H9 (cell line): ENCODE results near the gene DCAF4. TPM values are rescaled to one million over a fixed set of nuclear protein-coding genes. Genes with fewer than 3 reads are reported as not detected.

Experiments
- DNase-seq: peaks from one replicate; pipeline ENCODE4 v3.0.0-alpha.2; 2017
- H2AFZ ChIP-seq: one replicate; pipeline ENCODE4 v1.6.1; 2013; ENCODE audit warnings: mild to moderate bottlenecking, low read length, control low read depth, moderate library complexity
- H2AK5ac ChIP-seq: 2 replicates; pipeline ENCODE4 v1.6.1; 2013; ENCODE audit warnings: low read length, control low read depth, mixed read lengths; ENCODE audit not compliant: insufficient read length
- H2BK120ac ChIP-seq: one replicate; pipeline ENCODE4 v1.6.1; 2013; ENCODE audit warnings: low read depth, mild to moderate bottlenecking, low read length, control low read depth, inconsistent platforms; ENCODE audit not compliant: poor library complexity, severe bottlenecking
- H2BK12ac ChIP-seq: 2 replicates; pipeline ENCODE4 v1.6.1; 2013; ENCODE audit warnings: low read length, control low read depth, mixed read lengths, low read depth; ENCODE audit not compliant: insufficient read length
- H2BK15ac ChIP-seq: 2 replicates; pipeline ENCODE4 v1.6.1; 2013; ENCODE audit warnings: low read depth, low read length, control low read depth
- H2BK20ac ChIP-seq: one replicate; pipeline ENCODE4 v1.6.1; 2013; ENCODE audit warnings: low read depth, mild to moderate bottlenecking, low read length, control low read depth, inconsistent platforms; ENCODE audit not compliant: poor library complexity, severe bottlenecking
- H2BK5ac ChIP-seq: 2 replicates; pipeline ENCODE4 v1.6.1; 2013; ENCODE audit warnings: low read length, control low read depth, mixed read lengths; ENCODE audit not compliant: insufficient read length
- H3K14ac ChIP-seq: 2 replicates; pipeline ENCODE4 v1.6.1; 2013; ENCODE audit warnings: low read length, control low read depth; ENCODE audit not compliant: insufficient read depth
- H3K18ac ChIP-seq: 2 replicates; pipeline ENCODE4 v1.6.1; 2013; ENCODE audit warnings: low read depth, mild to moderate bottlenecking, mixed read lengths, low read length, control low read depth; ENCODE audit not compliant: insufficient read length
- H3K23ac ChIP-seq: 2 replicates; pipeline ENCODE4 v1.6.1; 2013; ENCODE audit warnings: low read length, control low read depth, mixed read lengths, low read depth; ENCODE audit not compliant: insufficient read length
- H3K23me2 ChIP-seq: 2 replicates; pipeline ENCODE4 v1.6.1; 2013; ENCODE audit warnings: low read depth, mild to moderate bottlenecking, mixed read lengths, low read length, control low read depth; ENCODE audit not compliant: insufficient read length, poor library complexity, severe bottlenecking
- H3K27ac ChIP-seq: 2 replicates; pipeline ENCODE4 v1.5.1; 2013; ENCODE audit warnings: low read length, control low read depth, mixed read lengths, low read depth; ENCODE audit not compliant: insufficient read length
- H3K27me3 ChIP-seq: 2 replicates; pipeline ENCODE4 v1.6.1; 2013; ENCODE audit warnings: low read length, control low read depth, inconsistent platforms; ENCODE audit not compliant: insufficient read depth
- H3K4ac ChIP-seq: 2 replicates; pipeline ENCODE4 v1.6.1; 2013; ENCODE audit warnings: low read depth, mild to moderate bottlenecking, control low read depth, inconsistent platforms, low read length, moderate library complexity
- H3K4me1 ChIP-seq: 2 replicates; pipeline ENCODE4 v1.6.1; 2013; ENCODE audit warnings: low read length, control low read depth, inconsistent platforms; ENCODE audit not compliant: insufficient read depth
- H3K4me2 ChIP-seq: 2 replicates; pipeline ENCODE4 v1.6.1; 2013; ENCODE audit warnings: low read length, control low read depth, mixed read lengths; ENCODE audit not compliant: insufficient read length, insufficient read depth
- H3K56ac ChIP-seq: 2 replicates; pipeline ENCODE4 v1.6.1; 2013; ENCODE audit warnings: low read depth, mild to moderate bottlenecking, mixed read lengths, low read length, control low read depth; ENCODE audit not compliant: insufficient read length
- H3K79me1 ChIP-seq: 2 replicates; pipeline ENCODE4 v1.6.1; 2013; ENCODE audit warnings: low read depth, mild to moderate bottlenecking, moderate library complexity, low read length, control low read depth, inconsistent platforms; ENCODE audit not compliant: insufficient read depth, poor library complexity, severe bottlenecking
- H3K79me2 ChIP-seq: 2 replicates; pipeline ENCODE4 v1.6.1; 2013; ENCODE audit warnings: low read length, control low read depth, inconsistent platforms; ENCODE audit not compliant: insufficient read depth
- H3K9ac ChIP-seq: 2 replicates; pipeline ENCODE4 v1.6.1; 2013; ENCODE audit warnings: low read length, control low read depth, mixed read lengths; ENCODE audit not compliant: insufficient read length; ENCODE audit errors: extremely low read depth
- H3K9me3 ChIP-seq: one replicate; pipeline ENCODE4 v1.6.1; 2013; ENCODE audit warnings: low read depth, low read length, inconsistent platforms; ENCODE audit not compliant: control insufficient read depth
- H3T11ph ChIP-seq: one replicate; pipeline ENCODE4 v1.6.1; 2013; ENCODE audit warnings: mild to moderate bottlenecking, low read length, control low read depth, inconsistent platforms
- H4K20me1 ChIP-seq: one replicate; pipeline ENCODE4 v1.6.1; 2013; ENCODE audit not compliant: control insufficient read depth, insufficient read length, insufficient read depth
- H4K5ac ChIP-seq: 2 replicates; pipeline ENCODE4 v1.6.1; 2013; ENCODE audit warnings: low read depth, mild to moderate bottlenecking, mixed read lengths, low read length, control low read depth; ENCODE audit not compliant: insufficient read length
- H4K8ac ChIP-seq: replicated peaks from 2 replicates; pipeline ENCODE4 v1.6.1; 2013; ENCODE audit warnings: low read length, control low read depth, mixed read lengths, low read depth; ENCODE audit not compliant: insufficient read length
- H4K91ac ChIP-seq: 2 replicates; pipeline ENCODE4 v1.6.1; 2013; ENCODE audit warnings: low read depth, mild to moderate bottlenecking, moderate library complexity, mixed read lengths, low read length, control low read depth; ENCODE audit not compliant: insufficient read length
- H3K27ac Mint-ChIP-seq, 3 experiments: 2 replicates in 2 of 3; 3 replicates in 1 of 3; pipeline ENCODE4 v1.8.0; 2020 to 2021; ENCODE audit warnings: mixed read lengths in 3 of 3, mild to moderate bottlenecking in 1 of 3, moderate library complexity in 1 of 3
- H3K27me3 Mint-ChIP-seq: 2 replicates; pipeline ENCODE4 v1.8.0; 2021; ENCODE audit warnings: low read depth, mild to moderate bottlenecking, moderate library complexity, mixed read lengths
- H3K36me3 Mint-ChIP-seq, 3 experiments: 2 replicates in 2 of 3; 3 replicates in 1 of 3; pipeline ENCODE4 v1.8.0; 2020 to 2021; ENCODE audit warnings: low read depth in 3 of 3, mixed read lengths in 3 of 3; ENCODE audit not compliant: insufficient read depth in 1 of 3
- H3K4me1 Mint-ChIP-seq, 2 experiments: 2 replicates each; pipeline ENCODE4 v1.8.0; 2020; ENCODE audit warnings: mixed read lengths in 2 of 2
- H3K4me3 Mint-ChIP-seq, 2 experiments: 2 replicates in 1 of 2; 3 replicates in 1 of 2; pipeline ENCODE4 v1.8.0; 2020 to 2021; ENCODE audit warnings: mild to moderate bottlenecking in 2 of 2, mixed read lengths in 2 of 2, moderate library complexity in 1 of 2
- H3K9me3 Mint-ChIP-seq, 2 experiments: 2 replicates in 1 of 2; 3 replicates in 1 of 2; pipeline ENCODE4 v1.8.0; 2020; ENCODE audit warnings: mild to moderate bottlenecking in 2 of 2, mixed read lengths in 2 of 2, moderate library complexity in 1 of 2
- WGBS: extraction: QIAGEN DNeasy Blood & Tissue Kit; methylation state at CpG from one replicate; pipeline ENCODE4 v1.1.7; 2013; ENCODE audit warnings: missing lambda C conversion rate, low lambda C conversion rate, mixed read lengths; ENCODE audit not compliant: insufficient read length; ENCODE audit errors: extremely low coverage; 5-methylcytosine and 5-hydroxymethylcytosine counted together
- total RNA-seq: library from RNA; stranded (reverse); gene quantifications from 2 replicates; pipeline ENCODE4 v1.2.1, GENCODE V29; 2021
- TF ChIP-seq, protein P1 (sequence below): fragments of 200-600 bp; sonication (generic); conservative IDR thresholded peaks from 3 replicates; pipeline ENCODE4 v1.8.0; 2021; ENCODE audit warnings: antibody characterized with exemption, mild to moderate bottlenecking

DCAF4 gene
- total RNA-seq, 1 experiment from 2014 or later: 32.0 TPM

GRCh38 chr14:73007835-73008234 lies 81.6 kb downstream of the DCAF4 start:
- Histone ChIP-seq H2BK120ac (no peak overlapping the region), H3K4ac (no peak overlapping the region), H4K91ac (no peak overlapping the region), H3K9ac (no peak overlapping the region), H2BK20ac (no peak overlapping the region), H3K4me1 (no peaks in the 10 kb centered on the region; the same call in 1 of the 2 replicates), H2BK5ac (no peak overlapping the region), H2BK15ac (no peak overlapping the region), H2AK5ac (no peak overlapping the region), H3K79me2 (no peaks in the 10 kb centered on the region), H3K23me2 (no peaks in the 10 kb centered on the region), H3T11ph (no peak overlapping the region), H3K14ac (no peak overlapping the region), H3K27me3 (no peaks in the 10 kb centered on the region), H4K20me1 (no peaks in the 10 kb centered on the region), H3K9me3 (no peaks in the 10 kb centered on the region), H4K8ac (no peak overlapping the region), H3K23ac (no peak overlapping the region), H3K79me1 (no peaks in the 10 kb centered on the region), H3K4me2 (no peak overlapping the region), H3K18ac (no peak overlapping the region), H2BK12ac (no peak overlapping the region), H3K56ac (no peak overlapping the region), H4K5ac (no peak overlapping the region), H3K27ac (no peak overlapping the region), H2AFZ (no peak overlapping the region)
- Mint-ChIP-seq H3K36me3 (peaks cover 0 to 6% (median 0%) of the 10 kb centered on the region in 3 experiments; a peak in 2 of 7 replicates), H3K9me3 (no peaks in the 10 kb centered on the region), H3K4me3 (no peak overlapping the region), H3K27me3 (no peaks in the 10 kb centered on the region), H3K4me1 (peaks cover 0 to 3% of the 10 kb centered on the region in 2 experiments; a peak in 1 of 4 replicates), H3K27ac (no peak overlapping the region)
- TF ChIP-seq, protein P1, sequence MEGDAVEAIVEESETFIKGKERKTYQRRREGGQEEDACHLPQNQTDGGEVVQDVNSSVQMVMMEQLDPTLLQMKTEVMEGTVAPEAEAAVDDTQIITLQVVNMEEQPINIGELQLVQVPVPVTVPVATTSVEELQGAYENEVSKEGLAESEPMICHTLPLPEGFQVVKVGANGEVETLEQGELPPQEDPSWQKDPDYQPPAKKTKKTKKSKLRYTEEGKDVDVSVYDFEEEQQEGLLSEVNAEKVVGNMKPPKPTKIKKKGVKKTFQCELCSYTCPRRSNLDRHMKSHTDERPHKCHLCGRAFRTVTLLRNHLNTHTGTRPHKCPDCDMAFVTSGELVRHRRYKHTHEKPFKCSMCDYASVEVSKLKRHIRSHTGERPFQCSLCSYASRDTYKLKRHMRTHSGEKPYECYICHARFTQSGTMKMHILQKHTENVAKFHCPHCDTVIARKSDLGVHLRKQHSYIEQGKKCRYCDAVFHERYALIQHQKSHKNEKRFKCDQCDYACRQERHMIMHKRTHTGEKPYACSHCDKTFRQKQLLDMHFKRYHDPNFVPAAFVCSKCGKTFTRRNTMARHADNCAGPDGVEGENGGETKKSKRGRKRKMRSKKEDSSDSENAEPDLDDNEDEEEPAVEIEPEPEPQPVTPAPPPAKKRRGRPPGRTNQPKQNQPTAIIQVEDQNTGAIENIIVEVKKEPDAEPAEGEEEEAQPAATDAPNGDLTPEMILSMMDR: no peak
- no peak for DNase-seq
- WGBS: no CpG with 5 or more reads among the region's 5 CpGs
